Measurements from ENCODE around the gene HOXC12.

DNA sequence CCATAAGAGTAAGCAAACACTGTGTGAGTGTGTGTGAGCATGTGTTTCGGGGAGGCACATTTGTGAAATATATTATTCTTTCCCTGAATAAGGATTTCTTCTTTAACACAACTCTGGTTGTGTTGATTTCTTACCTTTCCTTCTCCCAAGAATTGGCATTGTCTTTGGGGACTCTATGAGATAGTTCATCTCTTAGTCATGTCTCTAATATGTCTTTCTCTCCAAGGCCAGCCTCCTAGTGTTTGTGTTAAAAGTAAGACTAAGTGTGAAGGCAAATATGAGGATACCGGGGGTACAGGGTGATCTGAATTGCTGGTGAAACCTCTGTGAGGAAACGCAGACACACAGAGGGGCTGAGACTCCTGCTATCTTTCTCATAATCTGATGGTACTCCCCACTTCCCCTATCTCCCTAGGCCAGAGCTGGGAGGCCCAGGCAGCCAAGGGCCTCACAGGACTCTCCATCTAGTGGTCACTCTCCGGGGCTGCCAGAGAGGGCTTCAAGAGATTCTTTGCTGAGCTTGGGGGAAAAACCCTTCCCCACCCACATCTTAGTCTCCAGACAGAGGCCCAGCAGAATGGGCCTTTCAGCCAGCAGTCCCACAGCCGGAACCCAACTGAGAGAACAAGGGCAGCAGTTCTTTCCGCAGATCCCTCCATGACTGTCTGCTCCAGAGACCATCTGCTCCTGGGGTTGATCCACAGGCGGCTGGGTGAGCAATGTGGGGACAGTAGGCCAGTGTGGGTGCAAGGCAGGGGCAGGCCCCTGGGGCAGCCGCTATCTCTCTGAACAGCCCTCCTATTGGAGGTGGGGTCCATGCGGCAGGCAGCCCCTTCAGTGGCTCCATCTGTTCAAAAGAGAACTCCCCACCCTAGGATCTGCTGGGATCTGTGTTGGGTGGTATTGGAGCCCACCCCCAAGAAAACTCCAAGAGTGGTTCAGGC is 5.8 kb upstream of the HOXC12 start:
- TF ChIP-seq, protein P1, sequence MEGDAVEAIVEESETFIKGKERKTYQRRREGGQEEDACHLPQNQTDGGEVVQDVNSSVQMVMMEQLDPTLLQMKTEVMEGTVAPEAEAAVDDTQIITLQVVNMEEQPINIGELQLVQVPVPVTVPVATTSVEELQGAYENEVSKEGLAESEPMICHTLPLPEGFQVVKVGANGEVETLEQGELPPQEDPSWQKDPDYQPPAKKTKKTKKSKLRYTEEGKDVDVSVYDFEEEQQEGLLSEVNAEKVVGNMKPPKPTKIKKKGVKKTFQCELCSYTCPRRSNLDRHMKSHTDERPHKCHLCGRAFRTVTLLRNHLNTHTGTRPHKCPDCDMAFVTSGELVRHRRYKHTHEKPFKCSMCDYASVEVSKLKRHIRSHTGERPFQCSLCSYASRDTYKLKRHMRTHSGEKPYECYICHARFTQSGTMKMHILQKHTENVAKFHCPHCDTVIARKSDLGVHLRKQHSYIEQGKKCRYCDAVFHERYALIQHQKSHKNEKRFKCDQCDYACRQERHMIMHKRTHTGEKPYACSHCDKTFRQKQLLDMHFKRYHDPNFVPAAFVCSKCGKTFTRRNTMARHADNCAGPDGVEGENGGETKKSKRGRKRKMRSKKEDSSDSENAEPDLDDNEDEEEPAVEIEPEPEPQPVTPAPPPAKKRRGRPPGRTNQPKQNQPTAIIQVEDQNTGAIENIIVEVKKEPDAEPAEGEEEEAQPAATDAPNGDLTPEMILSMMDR (IDR thresholded peaks at IDR 0.05), result no peak
- no peak for TF ChIP-seq POLR2AphosphoS5 (IDR thresholded peaks at IDR 0.05)
